Cardiac fibroblast (primary cell): Measurements from ENCODE around the gene GALNT13.
"Not testable (repeated sequence)": the region's sequence is repeated elsewhere in the genome, so short reads cannot be mapped to it uniquely, and the experiment has no call there.

Experiments
- DNase-seq, 2 donors: peaks; one replicate each; pipeline versions ENCODE4 v3.0.0 to v3.0.0-alpha.2; 2010; ENCODE audit warnings: low read depth in 2 of 2
- H3K4me3 ChIP-seq, 2 donors: replicated peaks in 1 of 2; 1 replicate in 1 of 2; 2 replicates in 1 of 2; pipeline ENCODE4 v1.5.1; 2011; ENCODE audit warnings: low read depth in 2 of 2, low read length in 2 of 2, mild to moderate bottlenecking in 2 of 2, moderate library complexity in 1 of 2
- CTCF ChIP-seq: IDR thresholded peaks from one replicate; pipeline ENCODE4 v1.5.1; 2011; ENCODE audit warnings: low read depth, mild to moderate bottlenecking, low read length, inconsistent platforms

GALNT13 gene

GRCh38 chr2:154455166-154455565, 583.4 kb downstream of the GALNT13 start:
- DNase-seq: peak; percentile 8 to 60
- H3K4me3 ChIP-seq: peak overlapping the region in 1 of 2 donors; percentile 32
- TF ChIP-seq CTCF: no peak

- peak overlapping the region; percentile 21 to 32 for H3K4me3 ChIP-seq
- DNase-seq: peak; percentile 16 to 54
- TF ChIP-seq CTCF: no peak
Measured at GRCh38 chr2:154455866-154456265, 584.1 kb downstream of the GALNT13 start.

- DNase-seq: peak in 1 of 2 donors; percentile 25
Measured at GRCh38 chr2:154457286-154457685, 585.6 kb downstream of the GALNT13 start.

GRCh38 chr2:154459286-154459685, 587.6 kb downstream of the GALNT13 start:
- no peak for TF ChIP-seq CTCF
- H3K4me3 ChIP-seq: no peak overlapping the region
- no peak for DNase-seq

More at GRCh38 chr2:154457286-154457685, 585.6 kb downstream of the GALNT13 start:
- no peak for TF ChIP-seq CTCF
- no peak overlapping the region for H3K4me3 ChIP-seq

GRCh38 chr2:154462634-154463033, 590.9 kb downstream of the GALNT13 start:
- no peak for TF ChIP-seq CTCF
- DNase-seq: no peak

GRCh38 chr2:154466226-154466625, 594.5 kb downstream of the GALNT13 start:
- TF ChIP-seq CTCF: no peak
- no peak for DNase-seq
- no peak overlapping the region for H3K4me3 ChIP-seq

More at GRCh38 chr2:154462634-154463033, 590.9 kb downstream of the GALNT13 start:
- no peak overlapping the region for H3K4me3 ChIP-seq

- H3K4me3 ChIP-seq: no peak overlapping the region
- no peak for DNase-seq
- no peak for TF ChIP-seq CTCF
Measured at GRCh38 chr2:154470376-154470775, 598.7 kb downstream of the GALNT13 start.

GRCh38 chr2:154471492-154471891, 599.8 kb downstream of the GALNT13 start:
- not testable (repeated sequence) for DNase-seq, H3K4me3 ChIP-seq
